GM19328 (cell line): ENCODE results near the gene NEO1.

ENCODE experiments used
- ATAC-seq: cut with Tn5 transposase; IDR thresholded peaks from one replicate; pipeline ENCODE4 v1.9.1; 2021; ENCODE audit warnings: mild to moderate bottlenecking, moderate library complexity; ENCODE audit not compliant: unreplicated experiment

Gene NEO1

GRCh38 chr15:73051807-73052652, at the start of gene NEO1:
NEO1 (plus strand) TSS chr15:73052463; CDS start chr15:73052676, 213 bp downstream.
- ATAC-seq: peak; percentile 60

GRCh38 chr15:73004462-73004861, 47.8 kb upstream of the NEO1 start:
- ATAC-seq: no peak

GRCh38 chr15:73005032-73005431, 47.2 kb upstream of the NEO1 start:
- ATAC-seq: no peak

GRCh38 chr15:73005446-73005845, 46.8 kb upstream of the NEO1 start:
- ATAC-seq: no peak

GRCh38 chr15:73006523-73006922, 45.7 kb upstream of the NEO1 start:
- no peak for ATAC-seq

GRCh38 chr15:73009066-73010056, 42.9 kb upstream of the NEO1 start:
- ATAC-seq: no peak

GRCh38 chr15:73010154-73011152, 41.8 kb upstream of the NEO1 start:
- ATAC-seq: no peak

GRCh38 chr15:73014904-73015303, 37.4 kb upstream of the NEO1 start:
- ATAC-seq: no peak

- ATAC-seq: no peak
Observed at GRCh38 chr15:73015493-73015892, 36.8 kb upstream of the NEO1 start.

- ATAC-seq: no peak
Observed at GRCh38 chr15:73017987-73018386, 34.3 kb upstream of the NEO1 start.

- no peak for ATAC-seq
Observed at GRCh38 chr15:73019154-73019553, 33.1 kb upstream of the NEO1 start.

GRCh38 chr15:73019601-73020146, 32.6 kb upstream of the NEO1 start:
- ATAC-seq: no peak

- no peak for ATAC-seq
Observed at GRCh38 chr15:73021139-73021621, 31.1 kb upstream of the NEO1 start.

GRCh38 chr15:73022161-73022560, 30.1 kb upstream of the NEO1 start:
- no peak for ATAC-seq

- no peak for ATAC-seq
Observed at GRCh38 chr15:73023071-73023470, 29.2 kb upstream of the NEO1 start.

GRCh38 chr15:73024168-73024567, 28.1 kb upstream of the NEO1 start:
- ATAC-seq: no peak

- no peak for ATAC-seq
Observed at GRCh38 chr15:73026511-73027054, 25.7 kb upstream of the NEO1 start.

GRCh38 chr15:73028031-73028430, 24.2 kb upstream of the NEO1 start:
- ATAC-seq: no peak

- no peak for ATAC-seq
Observed at GRCh38 chr15:73028831-73029451, 23.3 kb upstream of the NEO1 start.
